ENCODE measurements around the gene CYP24A1. TPM values are rescaled to one million over a fixed set of nuclear protein-coding genes. Genes with fewer than 3 reads are reported as not detected.
A peak's percentile ranks its signal among the peaks of the same experiment; 100 is the strongest.

The CYP24A1 gene
- total RNA-seq, 4 donors from 2014 or later, result not detected

GRCh38 chr20:54174457-54175175 lies 830 bp upstream of the CYP24A1 start:
- WGBS, 2 donors (ENCODE audit: low coverage in 1 of 2), result 8 to 12% methylated on average over 11 to 18 of the region's 18 CpGs
- Histone ChIP-seq H3K4me3 (peak overlapping the region in 1 of 4 donors; percentile 22), H3K36me3 (no peaks in the 10 kb centered on the region), H3K27ac (no peak overlapping the region), H3K27me3 (peaks cover 68% of the 10 kb centered on the region), H3K4me1 (peaks cover 5 to 26% (median 17%) of the 10 kb centered on the region in 4 donors), H3K9me3 (no peaks in the 10 kb centered on the region)
- intact Hi-C loops (cut with DNase I; ENCODE audit: low total_unique reads) (no loop called here), in situ Hi-C loops (cut with MboI; ENCODE audit: low pct_ligation_motif_present in 1 of 4, low pct_unique_long_range_greater_than_20kb in 1 of 4, low sequenced_read_pairs in 3 of 4) (no loop called here)
- no peak for DNase-seq
- TF ChIP-seq CTCF (IDR thresholded peaks at IDR 0.05) (no peak), EP300 (IDR thresholded peaks at IDR 0.05; ENCODE audit: low read depth) (no peak), POLR2AphosphoS5 (IDR thresholded peaks at IDR 0.05) (no peak), POLR2A (IDR thresholded peaks at IDR 0.05) (no peak)

DNA sequence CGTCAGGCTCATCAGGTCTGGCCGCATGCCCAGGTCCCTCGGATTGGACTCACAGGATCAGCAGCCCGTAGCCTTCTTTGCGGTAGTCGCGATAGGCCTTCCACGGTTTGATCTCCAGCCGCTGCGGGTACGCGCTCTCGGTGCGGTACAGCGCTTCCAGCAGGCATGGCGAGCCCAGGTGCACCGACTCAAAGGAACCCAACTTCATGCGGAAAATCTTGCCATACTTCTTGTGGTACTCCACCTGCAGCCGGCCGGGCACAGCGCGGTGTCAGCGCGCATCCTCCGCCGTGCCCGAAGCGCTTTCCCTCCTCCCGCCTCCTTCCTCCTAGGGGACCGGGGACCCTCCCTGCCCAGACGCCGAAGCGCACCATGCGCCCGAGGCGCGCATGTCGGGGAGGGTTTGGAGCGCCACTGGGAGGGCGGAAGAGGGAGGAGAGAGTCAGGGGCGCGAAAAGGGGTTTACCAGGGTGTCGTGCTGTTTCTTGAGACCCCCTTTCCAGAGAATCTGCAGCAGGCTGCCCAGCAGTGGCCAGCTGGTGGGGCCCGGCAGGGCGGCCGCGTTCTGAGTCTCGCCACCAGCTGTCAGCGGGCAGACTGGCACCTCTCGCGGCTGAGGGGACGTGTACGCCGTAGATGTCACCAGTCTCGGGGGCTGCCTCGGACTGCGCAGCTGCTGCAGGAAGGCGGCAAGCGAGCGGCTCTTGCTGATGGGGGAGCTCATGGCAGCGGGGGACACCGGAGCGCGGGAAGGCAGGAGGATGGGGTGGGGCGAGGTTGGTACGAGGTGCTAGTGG lies 732 bp downstream of the CYP24A1 start:
- intact Hi-C loops (cut with DNase I; ENCODE audit: low total_unique reads) (no loop called here), in situ Hi-C loops (cut with MboI; ENCODE audit: low pct_ligation_motif_present in 1 of 4, low pct_unique_long_range_greater_than_20kb in 1 of 4, low sequenced_read_pairs in 3 of 4) (no loop called here)
- H3K27me3 ChIP-seq, result peaks cover 81% of the 10 kb centered on the region
- no peak overlapping the region for H3K27ac ChIP-seq
- H3K9me3 ChIP-seq, result no peaks in the 10 kb centered on the region
- DNase-seq, result no peak
- H3K4me1 ChIP-seq, result peaks cover 5 to 26% (median 17%) of the 10 kb centered on the region in 4 donors
- 4% methylated on average over 48 of the region's 66 CpGs; no CpG with 5 or more reads in 1 of the 2 donors for whole genome bisulfite sequencing, 2 donors (ENCODE audit: low coverage in 1 of 2)
- H3K36me3 ChIP-seq, result no peaks in the 10 kb centered on the region
- peak overlapping the region in 1 of 4 donors; percentile 12 for H3K4me3 ChIP-seq
- no peak for TF ChIP-seq CTCF (IDR thresholded peaks at IDR 0.05)
- TF ChIP-seq EP300 (IDR thresholded peaks at IDR 0.05; ENCODE audit: low read depth), result no peak
- TF ChIP-seq POLR2A (IDR thresholded peaks at IDR 0.05), result no peak
- TF ChIP-seq POLR2AphosphoS5 (IDR thresholded peaks at IDR 0.05), result no peak

GRCh38 chr20:54172532-54172855 lies 1.3 kb downstream of the CYP24A1 start:
- H3K27me3 ChIP-seq, result peaks cover 86% of the 10 kb centered on the region
- in situ Hi-C loops (cut with MboI; ENCODE audit: low pct_ligation_motif_present in 1 of 4, low pct_unique_long_range_greater_than_20kb in 1 of 4, low sequenced_read_pairs in 3 of 4), result no loop called here

More at GRCh38 chr20:54172532-54172855, 1.3 kb downstream of the CYP24A1 start:
- Histone ChIP-seq H3K4me1 (peaks cover 5 to 26% (median 17%) of the 10 kb centered on the region in 4 donors), H3K9me3 (no peaks in the 10 kb centered on the region), H3K4me3 (no peak overlapping the region), H3K36me3 (no peaks in the 10 kb centered on the region), H3K27ac (no peak overlapping the region)
- no peak for DNase-seq
- TF ChIP-seq POLR2AphosphoS5 (IDR thresholded peaks at IDR 0.05), result no peak
- TF ChIP-seq POLR2A (IDR thresholded peaks at IDR 0.05), result no peak
- no peak for TF ChIP-seq CTCF (IDR thresholded peaks at IDR 0.05)
- TF ChIP-seq EP300 (IDR thresholded peaks at IDR 0.05; ENCODE audit: low read depth), result no peak
- intact Hi-C loops (cut with DNase I; ENCODE audit: low total_unique reads), result no loop called here
- 14 to 19% methylated on average over 1 to 12 of the region's 12 CpGs for WGBS, 2 donors (ENCODE audit: low coverage in 1 of 2)
